Activated CD4-positive, CD25-positive, alpha-beta regulatory T cell treated with anti-CD3 and anti-CD28 coated beads, Interleukin-2, amount 50 U/mL, for 16 hours (primary cell): ENCODE data around the gene MYO3B.

ENCODE experiments used
- DNase-seq: peaks from one replicate; pipeline ENCODE4 v3.0.0-alpha.2; 2020; ENCODE audit warnings: low read depth, low spot score

Gene MYO3B

DNA sequence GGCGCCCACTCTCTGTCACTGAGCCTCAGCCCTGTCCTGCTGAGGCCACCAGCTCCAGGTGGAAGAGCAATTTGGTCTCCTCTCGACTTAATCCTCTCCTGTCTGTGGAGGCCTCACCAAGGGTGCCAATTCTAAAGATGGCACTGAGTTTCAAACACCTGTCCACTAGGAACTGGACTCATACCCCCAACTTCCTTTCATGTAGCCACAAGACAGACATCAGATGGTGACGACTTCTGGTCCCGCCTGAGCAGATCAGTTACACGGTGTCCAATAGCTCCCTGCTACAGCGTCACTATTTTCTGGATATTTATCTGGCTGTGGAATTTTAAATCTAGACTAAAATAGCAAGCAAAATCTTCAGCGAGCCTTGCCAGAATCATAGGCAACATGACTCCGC is 512.7 kb downstream of the MYO3B start:
- DNase-seq, result no peak

DNA sequence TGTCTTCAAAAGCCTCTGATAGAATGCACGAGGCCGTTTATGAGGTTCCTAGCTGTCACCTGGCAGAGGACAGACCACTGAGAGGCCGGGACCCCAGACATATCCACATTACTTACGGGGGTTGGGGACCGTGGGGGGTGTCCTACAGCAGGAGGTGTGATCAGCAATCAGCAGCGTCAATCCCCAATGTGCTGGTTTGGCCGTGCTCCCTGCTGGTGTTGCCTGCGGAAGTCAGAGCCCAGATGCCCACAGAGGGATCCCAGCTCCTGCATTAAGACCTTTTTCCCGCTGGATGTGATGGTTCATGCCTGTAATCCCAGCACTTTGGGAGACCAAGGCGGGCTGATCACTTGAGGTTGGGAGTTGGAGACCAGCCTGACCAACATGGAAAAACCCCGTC is 516.4 kb downstream of the MYO3B start:
- DNase-seq, result no peak

DNA sequence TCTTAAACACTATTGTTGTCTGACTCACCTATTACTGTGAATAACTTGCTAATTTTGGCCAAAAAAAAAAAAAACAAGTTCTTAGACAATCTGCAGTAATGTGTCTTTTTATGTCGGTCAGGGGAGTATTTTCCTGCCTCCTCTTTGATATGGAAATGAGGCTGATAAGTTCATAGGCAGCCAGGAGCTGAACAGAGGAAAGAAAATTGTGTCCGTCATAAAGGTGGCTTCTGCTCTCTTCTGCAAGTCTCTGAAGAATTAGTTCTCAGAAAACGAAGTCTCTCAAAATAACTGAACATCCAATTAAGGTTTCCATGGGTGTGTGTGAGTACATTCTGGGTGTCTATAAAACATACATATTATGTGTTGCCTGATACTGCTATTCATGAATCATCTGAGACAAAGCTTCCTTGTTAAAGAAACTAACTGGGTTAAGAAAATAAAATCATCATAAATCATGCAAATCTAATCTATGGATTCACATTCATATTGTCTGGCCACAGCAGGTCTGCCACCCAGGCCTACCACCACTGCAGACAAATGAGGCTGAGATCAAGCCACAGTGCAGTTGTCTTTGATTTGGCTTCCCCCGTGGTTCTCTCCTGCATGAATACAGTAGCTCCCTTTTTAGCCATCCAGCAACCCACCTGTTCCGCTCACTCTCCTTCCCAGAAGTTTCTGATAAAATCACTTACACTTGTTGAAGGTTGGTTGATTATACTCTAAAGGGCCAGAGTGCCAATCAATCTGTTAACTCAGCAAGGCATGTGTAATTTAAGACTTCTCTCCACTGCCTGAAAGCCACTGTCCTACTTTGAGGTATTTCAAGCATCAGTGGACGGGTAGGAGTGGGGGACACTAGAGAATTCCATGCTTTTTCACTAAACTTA is 517.8 kb downstream of the MYO3B start:
- DNase-seq, result no peak

DNA sequence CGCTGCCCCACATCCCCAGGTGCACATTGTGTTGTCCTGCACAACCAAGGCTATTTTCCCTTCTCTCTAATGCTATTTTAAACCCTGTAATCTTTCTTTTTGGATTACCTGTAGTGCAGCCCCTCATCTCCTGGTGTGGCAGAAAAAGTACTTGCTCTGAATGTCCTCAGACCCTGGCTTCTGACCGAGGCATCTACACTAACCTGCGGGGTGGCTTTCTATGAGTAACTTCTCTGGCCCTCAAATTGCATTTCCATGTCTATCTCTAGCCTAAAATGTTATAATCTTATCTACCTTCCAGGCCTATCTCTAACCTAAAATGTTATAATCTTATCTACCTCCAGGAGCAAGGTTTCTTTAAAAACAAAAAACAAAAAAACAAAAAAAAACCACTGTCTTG is 519.0 kb downstream of the MYO3B start:
- DNase-seq, result no peak

DNA sequence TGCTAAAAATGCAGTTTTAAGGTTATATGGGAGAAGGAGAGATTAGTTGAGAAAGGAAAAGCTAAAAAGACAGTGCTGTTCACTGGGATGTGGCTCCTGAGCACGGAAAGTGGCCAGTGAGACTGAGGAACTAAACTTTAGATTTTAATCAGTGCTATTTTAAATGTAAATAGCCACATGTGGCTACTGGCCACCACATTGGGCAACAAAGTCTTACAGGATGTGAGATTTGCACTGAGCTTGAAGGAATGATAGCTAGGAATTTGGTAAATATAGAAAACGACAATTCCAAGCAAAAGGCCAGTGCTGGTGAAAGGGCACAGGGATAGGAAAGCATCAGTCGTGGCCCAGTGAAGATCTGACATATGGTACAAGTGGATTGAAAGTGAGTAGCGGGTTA is 523.1 kb downstream of the MYO3B start:
- no peak for DNase-seq

DNA sequence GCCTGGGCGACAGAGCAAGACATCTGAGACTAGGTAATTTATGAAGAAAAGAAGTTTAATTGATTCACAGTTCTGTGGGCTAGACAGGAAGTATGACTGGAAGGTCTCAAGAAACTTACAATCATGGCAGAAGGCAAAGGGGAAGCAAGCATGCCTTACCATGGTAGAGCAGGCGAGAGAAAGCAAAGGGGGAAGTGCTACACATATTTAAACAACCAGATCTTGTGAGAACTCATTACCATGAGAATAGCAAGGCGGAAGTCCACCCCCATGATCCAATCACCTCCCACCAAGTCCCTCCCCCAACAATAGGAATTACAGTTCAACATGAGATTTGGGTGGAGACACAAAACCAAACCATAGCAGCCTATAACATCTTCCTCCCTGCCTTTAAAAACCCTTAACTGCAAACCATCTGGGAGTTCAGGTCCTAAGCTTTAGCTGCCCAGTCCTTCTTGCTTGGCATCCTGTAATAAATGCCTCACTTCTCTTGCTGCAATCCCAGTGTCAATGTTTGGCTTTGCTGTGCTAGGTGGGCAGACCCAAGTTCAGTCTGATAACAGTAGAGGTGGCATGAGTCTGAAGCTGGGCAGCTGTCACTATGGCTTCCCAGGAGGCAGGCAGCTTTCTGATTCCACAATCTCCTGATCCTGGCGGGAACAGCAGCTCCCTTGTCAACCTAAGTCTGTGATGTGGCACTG is 526.0 kb downstream of the MYO3B start:
- DNase-seq, result no peak
